ENCODE data around the gene RHOXF2. TPM values are rescaled to one million over a fixed set of nuclear protein-coding genes. Genes with fewer than 3 reads are reported as not detected.
A peak's percentile ranks its signal among the peaks of the same experiment; 100 is the strongest.
"Not testable (repeated sequence)": the region's sequence is repeated elsewhere in the genome, so short reads cannot be mapped to it uniquely, and the experiment has no call there.

Gene RHOXF2
- total RNA-seq, 2 donors from 2014 or later = not detected

- ATAC-seq; intact Hi-C loops (cut with DNase I); DNase-seq: not testable (repeated sequence)
These were observed 35.3 kb downstream of the RHOXF2 start for GRCh38 chrX:120193720-120194119.

DNA sequence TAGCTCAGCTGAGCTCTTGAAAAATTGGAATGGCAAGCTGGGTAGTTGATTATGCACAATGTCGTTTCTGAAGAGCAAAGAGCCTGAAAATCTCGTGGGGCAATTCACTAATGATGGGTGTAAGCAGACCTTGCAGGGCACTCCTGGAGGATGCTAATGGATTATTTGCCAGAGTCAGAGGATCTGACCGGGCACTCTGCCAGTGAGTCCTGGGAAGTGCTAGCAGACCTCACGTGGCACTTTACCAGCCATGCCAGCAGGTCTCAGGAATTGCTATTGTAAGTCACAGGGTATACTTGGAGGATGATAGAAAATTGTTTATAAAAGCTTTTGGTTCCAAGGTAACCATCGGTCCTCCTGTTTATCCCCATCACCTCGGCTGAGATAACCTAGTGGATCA lies 37.4 kb downstream of the RHOXF2 start:
- not testable (repeated sequence) for ATAC-seq

GRCh38 chrX:120196626-120197283 lies 38.3 kb downstream of the RHOXF2 start:
- not testable (repeated sequence) for ATAC-seq

More for the DNA sequence above, 37.4 kb downstream of the RHOXF2 start:
- DNase-seq; intact Hi-C loops (cut with DNase I): not testable (repeated sequence)

DNA sequence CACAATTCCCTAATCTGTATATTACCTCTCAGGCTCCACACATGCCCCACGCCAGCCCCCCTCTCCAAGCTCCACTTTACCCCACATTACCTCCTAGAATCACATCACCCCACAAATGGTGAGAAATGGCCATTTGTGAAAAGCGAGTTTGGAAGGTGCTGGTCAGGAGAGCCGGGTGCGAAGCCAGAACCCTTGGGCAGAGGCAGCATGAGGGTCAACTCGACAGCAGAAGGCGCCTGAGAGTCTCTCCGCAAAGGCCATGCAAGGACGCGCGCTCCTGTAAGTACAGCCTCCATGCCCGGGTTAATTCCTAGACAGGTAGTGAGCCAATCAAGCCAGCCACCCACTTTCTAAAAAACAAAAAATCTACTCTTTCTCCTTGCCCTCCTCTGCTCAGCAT lies 42.4 kb downstream of the RHOXF2 start:
- intact Hi-C loops (cut with DNase I) = no loop called here
- DNase-seq (no peak), ATAC-seq (no peak)

More at GRCh38 chrX:120196626-120197283, 38.3 kb downstream of the RHOXF2 start:
- intact Hi-C loops (cut with DNase I); DNase-seq: not testable (repeated sequence)

DNA sequence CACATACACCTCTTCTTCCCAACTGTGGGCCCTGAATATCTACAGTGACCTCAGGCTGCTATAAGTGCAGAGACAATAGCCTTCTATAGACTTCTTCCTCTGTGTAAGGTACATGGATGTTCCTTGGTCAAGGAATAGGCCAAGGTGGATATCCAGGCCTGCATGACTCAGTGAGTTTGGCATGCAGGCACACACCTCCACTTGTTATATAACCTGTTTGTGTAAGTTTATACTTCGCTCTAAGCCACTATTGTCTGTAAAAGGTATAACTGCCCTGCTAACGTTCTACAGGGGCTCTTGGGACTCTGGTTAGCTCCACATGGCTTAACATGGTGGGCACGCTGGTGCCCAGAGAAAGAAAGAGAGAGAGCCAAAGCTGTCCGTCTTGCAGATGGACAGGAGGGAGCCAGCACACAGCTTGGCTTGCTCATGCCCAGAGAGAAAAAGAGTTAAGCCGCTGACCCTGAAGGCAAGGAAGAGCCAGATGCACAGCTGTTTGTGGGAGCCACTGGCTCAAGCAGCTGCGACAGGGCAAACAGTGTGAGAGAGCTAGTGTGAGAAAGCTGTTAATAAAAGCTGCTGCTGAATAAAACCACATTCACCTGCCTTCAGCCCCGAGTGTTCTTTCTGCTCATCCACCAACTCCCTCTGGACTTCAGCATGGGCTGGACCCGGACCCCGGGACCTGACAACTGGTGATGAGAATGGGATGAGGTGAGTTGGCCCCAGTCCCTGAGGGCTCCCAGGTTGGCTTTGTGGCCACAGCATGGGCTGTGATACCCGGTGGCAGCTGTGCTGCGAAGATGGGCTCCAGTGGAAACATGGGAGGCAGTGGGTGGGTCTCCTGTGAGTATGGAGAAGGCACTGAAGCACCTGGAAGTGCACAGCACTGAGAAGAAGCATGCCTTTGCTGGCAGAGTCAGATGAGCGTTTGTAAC lies 47.7 kb downstream of the RHOXF2 start:
- ATAC-seq (no peak), DNase-seq (no peak)
- intact Hi-C loops (cut with DNase I) = no loop called here

GRCh38 chrX:120207009-120207605 lies 48.7 kb downstream of the RHOXF2 start:
- intact Hi-C loops (cut with DNase I) = no loop called here
- no peak for ATAC-seq
- no peak for DNase-seq

GRCh38 chrX:120213438-120214265 lies 55.2 kb downstream of the RHOXF2 start:
- DNase-seq = peak; percentile 54
- intact Hi-C loops (cut with DNase I) = no loop called here

More at GRCh38 chrX:120213438-120214265, 55.2 kb downstream of the RHOXF2 start:
- ATAC-seq = peak; percentile 67 to 82

Other genes starting within 250 kb of the RHOXF2 start
- gene NKAP, start 214.9 kb upstream of the RHOXF2 start, total RNA-seq = 1 to 10 TPM; 4.4 to 6.8 TPM
- gene RHOXF2B, start 80.9 kb upstream of the RHOXF2 start, total RNA-seq = not detected
- under 1 TPM; 0.29 to 0.34 TPM for gene RHOXF1, start 42.7 kb upstream of the RHOXF2 start, total RNA-seq
- gene ZBTB33, start 92.2 kb downstream of the RHOXF2 start, total RNA-seq = 1 to 10 TPM; 5.9 to 7.7 TPM
- gene TMEM255A, start 152.8 kb downstream of the RHOXF2 start, total RNA-seq = 1 to 10 TPM in 1 of 2 donors, under 1 TPM in 1; 0.42 to 1.4 TPM
- under 1 TPM in 1 of 2 donors, not detected in 1; 0.42 TPM for gene ATP1B4, start 203.5 kb downstream of the RHOXF2 start, total RNA-seq